Neuronal stem cell (in vitro differentiated cells): Measurements from ENCODE around the gene SMR3B.

Source experiments
- DNase-seq: peaks from one replicate; pipeline ENCODE4 v3.0.0-alpha.2; 2013; ENCODE audit warnings: low spot score
- H2AFZ ChIP-seq: one replicate; pipeline ENCODE4 v1.6.1; 2013; ENCODE audit warnings: mild to moderate bottlenecking, low read length, inconsistent platforms
- H2AK5ac ChIP-seq: 2 replicates; pipeline ENCODE4 v1.6.1; 2013; ENCODE audit warnings: low read depth, mild to moderate bottlenecking, inconsistent platforms, low read length, moderate library complexity, mixed read lengths
- H2BK120ac ChIP-seq: 2 replicates; pipeline ENCODE4 v1.6.1; 2013; ENCODE audit warnings: low read depth, mild to moderate bottlenecking, inconsistent platforms, low read length, moderate library complexity, mixed read lengths
- H2BK12ac ChIP-seq: one replicate; pipeline ENCODE4 v1.6.1; 2013; ENCODE audit warnings: low read length, inconsistent platforms
- H2BK15ac ChIP-seq: 2 replicates; pipeline ENCODE4 v1.6.1; 2013; ENCODE audit warnings: mild to moderate bottlenecking, low read length, inconsistent platforms, mixed read lengths
- H2BK5ac ChIP-seq: one replicate; pipeline ENCODE4 v1.6.1; 2013; ENCODE audit warnings: inconsistent platforms, mild to moderate bottlenecking, low read length, moderate library complexity
- H3K14ac ChIP-seq: one replicate; pipeline ENCODE4 v1.6.1; 2013; ENCODE audit warnings: low read length, inconsistent platforms
- H3K18ac ChIP-seq: 2 replicates; pipeline ENCODE4 v1.6.1; 2013; ENCODE audit warnings: low read length, inconsistent platforms
- H3K23ac ChIP-seq: 2 replicates; pipeline ENCODE4 v1.6.1; 2013; ENCODE audit warnings: low read depth, mild to moderate bottlenecking, mixed read lengths, low read length, inconsistent platforms; ENCODE audit not compliant: poor library complexity
- H3K27ac ChIP-seq: replicated peaks from 3 replicates; pipeline ENCODE4 v1.5.1; 2013; ENCODE audit warnings: low read length, inconsistent platforms
- H3K27me3 ChIP-seq, 3 experiments: 2 replicates each; pipeline ENCODE4 v1.6.1; 2013; ENCODE audit warnings: low read length in 3 of 3, mild to moderate bottlenecking in 2 of 3, inconsistent platforms in 1 of 3, low read depth in 1 of 3, mixed read lengths in 1 of 3, moderate library complexity in 1 of 3; ENCODE audit not compliant: control insufficient read depth in 3 of 3, insufficient read depth in 3 of 3
- H3K36me3 ChIP-seq, 2 donors: replicated peaks in 1 of 2; 2 replicates each; pipeline ENCODE4 v1.6.1; 2013; ENCODE audit warnings: low read length in 2 of 2; ENCODE audit not compliant: control insufficient read depth in 2 of 2, insufficient read depth in 2 of 2
- H3K4ac ChIP-seq: 2 replicates; pipeline ENCODE4 v1.6.1; 2013; ENCODE audit warnings: inconsistent platforms, mild to moderate bottlenecking, low read length, moderate library complexity
- H3K4me1 ChIP-seq, 2 donors: 1 replicate in 1 of 2; 2 replicates in 1 of 2; pipeline ENCODE4 v1.6.1; 2013; ENCODE audit warnings: low read length in 2 of 2, low read depth in 1 of 2; ENCODE audit not compliant: control insufficient read depth in 2 of 2, insufficient read depth in 1 of 2
- H3K4me2 ChIP-seq: one replicate; pipeline ENCODE4 v1.6.1; 2013; ENCODE audit warnings: mild to moderate bottlenecking, low read length, inconsistent platforms; ENCODE audit not compliant: insufficient read depth, poor library complexity, severe bottlenecking
- H3K4me3 ChIP-seq, 2 donors: 2 replicates each; pipeline ENCODE4 v1.5.1; 2013; ENCODE audit warnings: low read length in 2 of 2, mild to moderate bottlenecking in 2 of 2, inconsistent platforms in 1 of 2, moderate library complexity in 1 of 2
- H3K79me1 ChIP-seq: one replicate; pipeline ENCODE4 v1.6.1; 2013; ENCODE audit warnings: low read depth, mild to moderate bottlenecking, inconsistent platforms, low read length, moderate library complexity
- H3K9ac ChIP-seq: one replicate; pipeline ENCODE4 v1.6.1; 2013; ENCODE audit warnings: mild to moderate bottlenecking, low read depth, low read length, inconsistent platforms; ENCODE audit not compliant: poor library complexity
- H3K9me3 ChIP-seq, 2 donors: replicated peaks in 1 of 2; 2 replicates each; pipeline versions ENCODE3 to v1.6.1; 2013; ENCODE audit warnings: low read length in 2 of 2, mild to moderate bottlenecking in 2 of 2, inconsistent platforms in 1 of 2, low read depth in 1 of 2, mixed read lengths in 1 of 2, moderate library complexity in 1 of 2; ENCODE audit not compliant: control insufficient read depth in 2 of 2, insufficient read depth in 1 of 2
- H4K8ac ChIP-seq: one replicate; pipeline ENCODE4 v1.6.1; 2013; ENCODE audit warnings: low read depth, mild to moderate bottlenecking, inconsistent platforms, low read length, moderate library complexity
- H4K91ac ChIP-seq: one replicate; pipeline ENCODE4 v1.6.1; 2013; ENCODE audit warnings: low read length, low read depth, mild to moderate bottlenecking, inconsistent platforms; ENCODE audit not compliant: poor library complexity
- WGBS, 2 donors: extraction: QIAGEN DNeasy Blood & Tissue Kit; methylation state at CpG; one replicate each; pipeline ENCODE4 v1.1.7; 2013; ENCODE audit warnings: missing lambda C conversion rate in 2 of 2, mixed read lengths in 1 of 2; ENCODE audit not compliant: insufficient read length in 2 of 2, insufficient replicate concordance in 1 of 2; ENCODE audit errors: extremely low coverage in 2 of 2; 5-methylcytosine and 5-hydroxymethylcytosine counted together

Gene SMR3B

GRCh38 chr4:70437197-70437596, 54.3 kb downstream of the SMR3B start:
- no peak overlapping the region for H2BK120ac ChIP-seq
- no CpG with 5 or more reads among the region's 7 CpGs for WGBS, 2 donors
- DNase-seq = no peak

More at GRCh38 chr4:70437197-70437596, 54.3 kb downstream of the SMR3B start:
- Histone ChIP-seq H3K4me1 (peaks cover 0 to 7% of the 10 kb centered on the region in 2 donors), H2AFZ (peak overlapping the region; percentile 57), H3K23ac (no peak overlapping the region), H3K18ac (no peak overlapping the region), H3K9me3 (no peaks in the 10 kb centered on the region), H2BK12ac (no peak overlapping the region), H3K27me3 (no peaks in the 10 kb centered on the region), H4K8ac (no peak overlapping the region), H3K79me1 (no peaks in the 10 kb centered on the region), H3K4me2 (no peak overlapping the region), H3K4ac (no peak overlapping the region), H2AK5ac (no peak overlapping the region), H3K14ac (no peak overlapping the region), H3K9ac (no peak overlapping the region), H2BK5ac (no peak overlapping the region), H3K27ac (no peak overlapping the region), H2BK15ac (peak overlapping the region; percentile 5), H3K36me3 (no peaks in the 10 kb centered on the region), H4K91ac (no peak overlapping the region), H3K4me3 (no peak overlapping the region)
